Caki2 (cell line): ENCODE measurements around the gene ETNK2. TPM values are rescaled to one million over a fixed set of nuclear protein-coding genes. Genes with fewer than 3 reads are reported as not detected.

ENCODE experiments used
- DNase-seq: peaks from one replicate; pipeline ENCODE4 v3.0.0-alpha.2; 2015; ENCODE audit warnings: low read depth
- in situ Hi-C: cut with HindIII; loops from 2 replicates; pipeline ENCODE4 v1.10.0; 2016; ENCODE audit warnings: low sequenced_read_pairs, low pct_unique_long_range_greater_than_20kb, mixed read lengths
- total RNA-seq: library from RNA; depleted of rRNA; stranded (reverse); fragments of >200 nt; shearing (Covaris generic); gene quantifications from 2 replicates; pipeline ENCODE4 v1.2.3, GENCODE V29; 2014; ENCODE audit warnings: low replicate concordance

The ETNK2 gene
- total RNA-seq, 1 experiment from 2014 or later, result 5.6 TPM

- no peak for DNase-seq
- in situ Hi-C loops, result no loop called here
Observed at GRCh38 chr1:204180133-204180532, 28.3 kb upstream of the ETNK2 start.

- in situ Hi-C loops, result no loop called here
Observed at GRCh38 chr1:204178487-204179281, 26.8 kb upstream of the ETNK2 start.

GRCh38 chr1:204177133-204177532 lies 25.3 kb upstream of the ETNK2 start:
- in situ Hi-C loops, result no loop called here
- no peak for DNase-seq

More at GRCh38 chr1:204178487-204179281, 26.8 kb upstream of the ETNK2 start:
- DNase-seq, result no peak

GRCh38 chr1:204176049-204176448 lies 24.2 kb upstream of the ETNK2 start:
- no peak for DNase-seq
- in situ Hi-C loops, result no loop called here

GRCh38 chr1:204174958-204175357 lies 23.1 kb upstream of the ETNK2 start:
- in situ Hi-C loops, result no loop called here
- no peak for DNase-seq

- DNase-seq, result no peak
- in situ Hi-C loops, result no loop called here
Observed at GRCh38 chr1:204172404-204173029, 20.7 kb upstream of the ETNK2 start.

GRCh38 chr1:204171751-204172178 lies 19.9 kb upstream of the ETNK2 start:
- no peak for DNase-seq
- in situ Hi-C loops, result no loop called here

GRCh38 chr1:204170494-204171155 lies 18.8 kb upstream of the ETNK2 start:
- in situ Hi-C loops, result no loop called here
- no peak for DNase-seq

GRCh38 chr1:204169858-204170257 lies 18.0 kb upstream of the ETNK2 start:
- in situ Hi-C loops, result no loop called here
- DNase-seq, result no peak

- in situ Hi-C loops, result no loop called here
- DNase-seq, result no peak
Observed at GRCh38 chr1:204167730-204168129, 15.9 kb upstream of the ETNK2 start.

- in situ Hi-C loops, result no loop called here
Observed at GRCh38 chr1:204166219-204166618, 14.4 kb upstream of the ETNK2 start, which contains the start of gene REN. TSS of gene REN (minus strand) at chr1:204166337. CDS start at chr1:204166293, 44 bp downstream.

GRCh38 chr1:204162494-204163074 lies 10.7 kb upstream of the ETNK2 start:
- peak; percentile 76 for DNase-seq
- in situ Hi-C loops, result no loop called here

More at GRCh38 chr1:204166219-204166618, 14.4 kb upstream of the ETNK2 start, which contains the start of gene REN:
- DNase-seq, result no peak

- no peak for DNase-seq
- in situ Hi-C loops, result no loop called here
Observed at GRCh38 chr1:204161609-204162493, 10.0 kb upstream of the ETNK2 start.

- no peak for DNase-seq
- in situ Hi-C loops, result no loop called here
Observed at GRCh38 chr1:204157962-204158361, 6.1 kb upstream of the ETNK2 start.

- DNase-seq, result no peak
- in situ Hi-C loops, result no loop called here
Observed at GRCh38 chr1:204155881-204156280, 4.0 kb upstream of the ETNK2 start.

GRCh38 chr1:204154568-204155255 lies 2.9 kb upstream of the ETNK2 start:
- in situ Hi-C loops, result no loop called here
- no peak for DNase-seq

- DNase-seq, result no peak
- in situ Hi-C loops, result no loop called here
Observed at GRCh38 chr1:204153667-204154066, 1.8 kb upstream of the ETNK2 start.
